ENCODE measurements around the gene SETD3. TPM values are rescaled to one million over a fixed set of nuclear protein-coding genes. Genes with fewer than 3 reads are reported as not detected.

Gene SETD3
- total RNA-seq, 6 experiments from 2014 or later: 42.1 to 53.9 (median 47.0) TPM

- H3K27me3 Mint-ChIP-seq (ENCODE audit: insufficient read depth): peaks cover 16% of the 10 kb centered on the region
- H3K9me3 Mint-ChIP-seq: no peaks in the 10 kb centered on the region
- no peak overlapping the region for H3K27ac Mint-ChIP-seq
- DNase-seq: no peak
- no peak overlapping the region for H3K4me3 Mint-ChIP-seq
- H3K4me1 Mint-ChIP-seq (ENCODE audit: low read depth): no peaks in the 10 kb centered on the region
- H3K36me3 Mint-ChIP-seq (ENCODE audit: low read depth): no peaks in the 10 kb centered on the region
- no peak for TF ChIP-seq CTCF (IDR thresholded peaks at IDR 0.05)
These were observed 123.3 kb downstream of the SETD3 start for GRCh38 chr14:99357151-99357915.

- no peak overlapping the region for H3K4me3 Mint-ChIP-seq
- no peak for DNase-seq
- H3K4me1 Mint-ChIP-seq (ENCODE audit: low read depth): no peaks in the 10 kb centered on the region
- no peak overlapping the region for H3K27ac Mint-ChIP-seq
- no peaks in the 10 kb centered on the region for H3K9me3 Mint-ChIP-seq
- no peaks in the 10 kb centered on the region for H3K36me3 Mint-ChIP-seq (ENCODE audit: low read depth)
- peaks cover 26% of the 10 kb centered on the region for H3K27me3 Mint-ChIP-seq (ENCODE audit: insufficient read depth)
- TF ChIP-seq CTCF (IDR thresholded peaks at IDR 0.05): no peak
These were observed 124.5 kb downstream of the SETD3 start for GRCh38 chr14:99356031-99356608.

- Mint-ChIP-seq H3K9me3 (no peaks in the 10 kb centered on the region), H3K27me3 (ENCODE audit: insufficient read depth) (peaks cover 28% of the 10 kb centered on the region), H3K27ac (no peak overlapping the region), H3K4me1 (ENCODE audit: low read depth) (no peaks in the 10 kb centered on the region), H3K36me3 (ENCODE audit: low read depth) (no peaks in the 10 kb centered on the region), H3K4me3 (no peak overlapping the region)
- no peak for DNase-seq
- no peak for TF ChIP-seq CTCF (IDR thresholded peaks at IDR 0.05)
These were observed 126.3 kb downstream of the SETD3 start for GRCh38 chr14:99354166-99354875.

DNA sequence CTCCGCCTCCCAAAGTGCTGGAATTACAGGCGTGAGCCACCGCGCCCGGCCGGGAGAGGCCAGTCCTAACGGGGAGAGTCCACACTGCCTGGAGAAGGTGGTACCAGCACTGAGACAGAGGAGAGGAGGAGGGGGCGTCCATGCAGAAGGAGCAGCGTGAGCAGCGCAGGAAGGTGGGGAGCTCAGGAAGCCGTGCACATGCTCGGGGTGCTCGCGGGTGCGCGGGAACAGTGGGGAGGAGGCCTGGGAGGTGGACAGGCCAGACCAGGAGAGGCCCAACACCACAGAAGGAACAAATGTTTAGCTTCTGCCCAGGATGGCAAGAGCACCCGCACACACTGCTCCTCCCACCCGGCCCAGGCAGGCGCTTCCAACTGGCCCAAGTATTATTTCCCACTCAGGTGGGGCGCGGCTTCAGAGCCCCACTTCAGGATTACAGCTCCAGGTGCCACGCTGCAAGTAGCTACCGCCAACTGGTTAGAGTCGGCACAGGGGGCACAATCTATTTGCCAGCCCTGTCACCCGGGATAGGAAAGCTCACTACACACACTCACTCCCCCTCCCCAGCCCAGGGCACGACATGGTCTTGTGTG lies 127.9 kb downstream of the SETD3 start:
- Mint-ChIP-seq H3K4me1 (ENCODE audit: low read depth) (no peaks in the 10 kb centered on the region), H3K36me3 (ENCODE audit: low read depth) (no peaks in the 10 kb centered on the region), H3K27me3 (ENCODE audit: insufficient read depth) (peaks cover 37% of the 10 kb centered on the region), H3K9me3 (no peaks in the 10 kb centered on the region), H3K4me3 (no peak overlapping the region), H3K27ac (no peak overlapping the region)
- no peak for DNase-seq
- TF ChIP-seq CTCF (IDR thresholded peaks at IDR 0.05): no peak

- TF ChIP-seq CTCF (IDR thresholded peaks at IDR 0.05): peak; percentile 35
- no peaks in the 10 kb centered on the region for H3K4me1 Mint-ChIP-seq (ENCODE audit: low read depth)
- no peak for DNase-seq
These were observed 129.3 kb downstream of the SETD3 start for GRCh38 chr14:99351166-99352007.

More at GRCh38 chr14:99351166-99352007, 129.3 kb downstream of the SETD3 start:
- Mint-ChIP-seq H3K4me3 (no peak overlapping the region), H3K36me3 (ENCODE audit: low read depth) (no peaks in the 10 kb centered on the region), H3K27me3 (ENCODE audit: insufficient read depth) (peaks cover 37% of the 10 kb centered on the region), H3K27ac (no peak overlapping the region), H3K9me3 (no peaks in the 10 kb centered on the region)

All from HFFc6 (cell line).